Stimulated activated CD4-positive, alpha-beta T cell treated with anti-CD3 and anti-CD28 coated beads, TNF-alpha, amount 100 ng/mL, for 48 hours (primary cell): ENCODE data around the gene FRMPD4.

ENCODE experiments used
- DNase-seq, 3 donors: peaks; one replicate each; pipeline ENCODE4 v3.0.0-alpha.2; 2020; ENCODE audit warnings: low read depth in 3 of 3

The FRMPD4 gene

GRCh38 chrX:12751887-12752286 is 613.6 kb downstream of the FRMPD4 start:
- no peak for DNase-seq

GRCh38 chrX:12753366-12753765 is 615.1 kb downstream of the FRMPD4 start:
- no peak for DNase-seq

GRCh38 chrX:12758291-12758690 is 620.0 kb downstream of the FRMPD4 start:
- DNase-seq, result no peak

GRCh38 chrX:12767856-12768255 is 629.6 kb downstream of the FRMPD4 start:
- no peak for DNase-seq

GRCh38 chrX:12768491-12768890 is 630.2 kb downstream of the FRMPD4 start:
- DNase-seq, result no peak

- no peak for DNase-seq
Observed at GRCh38 chrX:12770440-12770839, 632.2 kb downstream of the FRMPD4 start.

- DNase-seq, result peak; percentile 29 to 72 (median 38)
Observed at GRCh38 chrX:12771445-12772069, 633.3 kb downstream of the FRMPD4 start.
